DOHH2 (cell line): Measurements from ENCODE around the gene TREML2.

Experiments used
- CTCF ChIP-seq: fragments of 200-600 bp; sonication (generic); IDR thresholded peaks from one replicate; pipeline ENCODE4 v1.5.1; 2014; ENCODE audit warnings: antibody characterized with exemption, mild to moderate bottlenecking, low read depth, low read length; ENCODE audit not compliant: poor library complexity, severe bottlenecking
- EZH2phosphoT487 ChIP-seq: fragments of 200-600 bp; sonication (generic); IDR thresholded peaks from 2 replicates; pipeline ENCODE4 v1.6.1; 2017; ENCODE audit warnings: borderline replicate concordance, mild to moderate bottlenecking, antibody characterized with exemption, low read length, moderate library complexity, mixed read lengths

- TF ChIP-seq CTCF (no peak), EZH2phosphoT487 (no peak)
Measured at GRCh38 chr6:41162687-41163418, 38.1 kb downstream of the TREML2 start, which contains the start of gene TREM2.
